Endothelial cell of umbilical vein (primary cell): Measurements from ENCODE around the gene CNOT1. TPM values are rescaled to one million over a fixed set of nuclear protein-coding genes. Genes with fewer than 3 reads are reported as not detected.

Source experiments
- BruUV-seq: library from RNA; stranded (reverse); fragments of 400-500 nt; replicated peaks from 2 replicates; lab custom pipeline; 2021; lab: Mats Ljungman, UMichigan
- CTCF ChIA-PET: fragments of 300-600, 350-600 bp; sonication (Branson Sonifier 250); formaldehyde crosslinking; loops from one replicate; lab custom pipeline; 2021; ENCODE audit warnings: antibody characterized with exemption, inconsistent platforms; lab: Charles Lee
- POLR2A ChIA-PET: fragments of 300-600, 350-600 bp; sonication (Branson Sonifier 250); formaldehyde crosslinking; loops from one replicate; lab custom pipeline; 2021; ENCODE audit warnings: antibody characterized with exemption, inconsistent platforms; lab: Charles Lee
- DNase-seq: peaks from one replicate; pipeline ENCODE4 v3.0.0-alpha.2; 2011; ENCODE audit warnings: low read depth, low spot score
- FAIRE-seq: peaks from 2 replicates; lab custom pipeline; 2011; peaks lifted over from hg19 to GRCh38; lab: Jason Lieb, UNC
- H2AFZ ChIP-seq: 2 replicates; pipeline ENCODE4 v1.6.0; 2012; ENCODE audit warnings: low read depth, low read length, control low read depth, inconsistent platforms
- H3K27ac ChIP-seq: 2 replicates; pipeline ENCODE4 v1.5.1; 2011; ENCODE audit warnings: low read depth, mild to moderate bottlenecking, control low read depth, low read length, moderate library complexity; ENCODE audit not compliant: insufficient read depth
- H3K27me3 ChIP-seq, 2 experiments: 2 replicates each; pipeline versions ENCODE4 v1.6.0 to v1.6.1; 2011; ENCODE audit warnings: low read length in 2 of 2, mixed read lengths in 1 of 2; ENCODE audit not compliant: control insufficient read depth in 2 of 2, insufficient read depth in 2 of 2
- H3K36me3 ChIP-seq, 2 experiments: 2 replicates in 1 of 2; 3 replicates in 1 of 2; pipeline ENCODE4 v1.5.1; 2011; ENCODE audit warnings: low read length in 2 of 2, mild to moderate bottlenecking in 1 of 2, moderate library complexity in 1 of 2; ENCODE audit not compliant: control insufficient read depth in 2 of 2, insufficient read depth in 2 of 2; ENCODE audit errors: extremely low read depth in 1 of 2
- H3K4me1 ChIP-seq: 3 replicates; pipeline ENCODE4 v1.5.1; 2011; ENCODE audit warnings: mild to moderate bottlenecking, low read length; ENCODE audit not compliant: control insufficient read depth, insufficient read depth; ENCODE audit errors: extremely low read depth
- H3K4me2 ChIP-seq: 2 replicates; pipeline ENCODE4 v1.6.1; 2011; ENCODE audit warnings: low read length, control low read depth, mixed read lengths; ENCODE audit not compliant: insufficient read depth
- H3K4me3 ChIP-seq, 3 experiments: fragments of 200-600 bp in 1 of 3; sonication (generic), shearing (Covaris generic) in 1 of 3; replicated peaks in 1 of 3; 2 replicates each; pipeline ENCODE4 v1.5.1; 2011 to 2016; ENCODE audit warnings: control low read depth in 3 of 3, low read length in 3 of 3, mild to moderate bottlenecking in 2 of 3, inconsistent platforms in 1 of 3, low read depth in 1 of 3, moderate library complexity in 1 of 3; ENCODE audit not compliant: insufficient read depth in 1 of 3
- H3K79me2 ChIP-seq: 2 replicates; pipeline ENCODE4 v1.6.0; 2012; ENCODE audit warnings: low read length, inconsistent platforms; ENCODE audit not compliant: control insufficient read depth, insufficient read depth
- H3K9ac ChIP-seq: replicated peaks from 2 replicates; pipeline ENCODE3; 2011; ENCODE audit warnings: low read length, control low read depth; ENCODE audit not compliant: insufficient read depth; ENCODE audit errors: extremely low read depth
- H3K9me1 ChIP-seq: replicated peaks from 3 replicates; pipeline ENCODE4 v1.6.0; 2011; ENCODE audit warnings: mild to moderate bottlenecking, low read length; ENCODE audit not compliant: control insufficient read depth, insufficient read depth; ENCODE audit errors: extremely low read depth
- H3K9me3 ChIP-seq: replicated peaks from 2 replicates; pipeline ENCODE4 v1.5.1; 2012; ENCODE audit warnings: low read length, inconsistent platforms; ENCODE audit not compliant: control insufficient read depth, insufficient read depth
- H4K20me1 ChIP-seq: replicated peaks from 2 replicates; pipeline ENCODE3; 2011; ENCODE audit warnings: mild to moderate bottlenecking, low read length; ENCODE audit not compliant: control insufficient read depth, insufficient read depth; ENCODE audit errors: extremely low read depth
- EZH2 ChIP-seq: IDR thresholded peaks from 2 replicates; pipeline ENCODE4 v1.6.1; 2012; ENCODE audit warnings: borderline replicate concordance, low read depth, mild to moderate bottlenecking, moderate library complexity, low read length, inconsistent platforms; ENCODE audit not compliant: severe bottlenecking
- FOS ChIP-seq: IDR thresholded peaks from 2 replicates; pipeline ENCODE4 v1.6.1; 2011; ENCODE audit warnings: mild to moderate bottlenecking, low read length, moderate library complexity, borderline replicate concordance; ENCODE audit not compliant: insufficient read depth
- GATA2 ChIP-seq: IDR thresholded peaks from 2 replicates; pipeline ENCODE4 v1.7.0; 2011; ENCODE audit warnings: low read depth, mild to moderate bottlenecking, moderate library complexity, mixed read lengths, low read length; ENCODE audit not compliant: insufficient read length, insufficient read depth
- JUN ChIP-seq: IDR thresholded peaks from 2 replicates; pipeline ENCODE4 v1.6.1; 2011; ENCODE audit warnings: borderline replicate concordance, low read depth; ENCODE audit not compliant: insufficient read length, insufficient read depth
- MYC ChIP-seq: IDR thresholded peaks from one replicate; pipeline ENCODE4 v1.6.1; 2011; ENCODE audit warnings: mild to moderate bottlenecking, low read depth, low read length
- POLR2A ChIP-seq: IDR thresholded peaks from 2 replicates; pipeline ENCODE4 v1.6.1; 2012; ENCODE audit warnings: low read depth, mild to moderate bottlenecking, control low read depth, low read length
- POLR2AphosphoS5 ChIP-seq: IDR thresholded peaks from 2 replicates; pipeline ENCODE4 v1.6.1; 2012; ENCODE audit warnings: low read depth, mild to moderate bottlenecking, control low read depth, low read length, moderate library complexity; ENCODE audit not compliant: insufficient read depth
- dilution Hi-C: fragments of 300-500 bp; cut with MboI; formaldehyde crosslinking; loops from one replicate; pipeline ENCODE4 v1.15.0; 2019; ENCODE audit warnings: low sequenced_read_pairs; ENCODE audit not compliant: extremely low pct_ligation_motif_present
- intact Hi-C: fragments of 100-400 bp; cut with micrococcal nuclease; formaldehyde crosslinking; loops from one replicate; pipeline ENCODE4 v1.10.0; 2022
- polyA plus RNA-seq, 4 experiments: library from polyadenylated mRNA; depleted of rRNA in 3 of 4; stranded (reverse) in 3 of 4; unstranded in 1 of 4; fragments of >200 nt; gene quantifications; 2 replicates each; pipeline versions ENCODE4 v1.2.1 to v1.2.3, GENCODE V29; 2011 to 2012; ENCODE audit warnings: missing spikeins in 1 of 4
- total RNA-seq: library from RNA; stranded (reverse); gene quantifications from 2 replicates; pipeline ENCODE4 v1.2.3, GENCODE V29; 2021
- TF ChIP-seq, protein P1 (sequence below): IDR thresholded peaks from 2 replicates; pipeline ENCODE4 v1.6.1; 2011; ENCODE audit not compliant: insufficient read depth, insufficient read length
- TF ChIP-seq, protein P2 (sequence below), 2 donors: IDR thresholded peaks; 1 replicate in 1 of 2; 2 replicates in 1 of 2; pipeline ENCODE4 v1.5.1; 2011; ENCODE audit warnings: low read length in 2 of 2, mild to moderate bottlenecking in 2 of 2, moderate library complexity in 2 of 2, control low read depth in 1 of 2, inconsistent platforms in 1 of 2, low read depth in 1 of 2; ENCODE audit not compliant: insufficient read depth in 1 of 2; ENCODE audit errors: extremely low read depth in 1 of 2

CNOT1 gene
- total and polyA plus RNA-seq, 2 donors (not counting 3 experiments of a cell fraction or from before 2014, with no cell fraction given): 142 to 151 TPM

DNA sequence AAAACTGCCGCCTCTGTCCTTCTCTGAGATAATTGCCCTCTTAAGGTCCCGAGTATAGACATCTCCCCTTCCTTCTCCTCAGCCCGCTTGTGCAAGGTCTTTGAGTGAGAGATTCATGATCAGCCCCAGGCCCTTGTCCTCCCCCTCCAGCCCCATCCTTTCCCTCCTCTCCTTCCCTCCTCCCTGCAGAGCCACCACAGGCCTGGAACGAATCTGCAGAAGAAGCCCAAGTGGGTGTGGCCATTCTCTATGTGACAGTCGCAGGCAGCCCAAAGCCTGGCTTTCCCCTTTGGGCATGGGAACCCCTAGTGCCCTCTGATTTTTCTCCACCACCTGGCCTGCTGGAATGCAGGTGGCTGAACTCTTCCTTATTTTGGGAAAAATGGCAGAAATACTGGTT is 136.9 kb downstream of the CNOT1 start:
- CTCF ChIA-PET: interaction anchor here (4.4 kb wide), 1 partner anchor 156 kb away, joined by 25 read pairs; no protein-coding TSS in a partner anchor
- DNase-seq (no peak), FAIRE-seq (no peak)
- Histone ChIP-seq H3K4me2 (no peak overlapping the region), H3K4me1 (no peaks in the 10 kb centered on the region), H4K20me1 (no peaks in the 10 kb centered on the region), H3K36me3 (peaks cover 0 to 3% of the 10 kb centered on the region in 2 experiments), H3K9ac (no peak overlapping the region), H3K4me3 (no peak overlapping the region), H3K9me1 (no peaks in the 10 kb centered on the region), H3K9me3 (no peaks in the 10 kb centered on the region), H3K27ac (no peak overlapping the region), H3K79me2 (no peaks in the 10 kb centered on the region), H3K27me3 (no peaks in the 10 kb centered on the region), H2AFZ (no peak overlapping the region)
- TF ChIP-seq JUN: no peak
- no peak for TF ChIP-seq POLR2AphosphoS5
- TF ChIP-seq MYC: no peak
- TF ChIP-seq, protein P1, sequence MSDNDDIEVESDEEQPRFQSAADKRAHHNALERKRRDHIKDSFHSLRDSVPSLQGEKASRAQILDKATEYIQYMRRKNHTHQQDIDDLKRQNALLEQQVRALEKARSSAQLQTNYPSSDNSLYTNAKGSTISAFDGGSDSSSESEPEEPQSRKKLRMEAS: no peak
- TF ChIP-seq FOS: no peak
- no peak for TF ChIP-seq POLR2A
- TF ChIP-seq GATA2: no peak
- TF ChIP-seq EZH2: no peak
- TF ChIP-seq, protein P2, sequence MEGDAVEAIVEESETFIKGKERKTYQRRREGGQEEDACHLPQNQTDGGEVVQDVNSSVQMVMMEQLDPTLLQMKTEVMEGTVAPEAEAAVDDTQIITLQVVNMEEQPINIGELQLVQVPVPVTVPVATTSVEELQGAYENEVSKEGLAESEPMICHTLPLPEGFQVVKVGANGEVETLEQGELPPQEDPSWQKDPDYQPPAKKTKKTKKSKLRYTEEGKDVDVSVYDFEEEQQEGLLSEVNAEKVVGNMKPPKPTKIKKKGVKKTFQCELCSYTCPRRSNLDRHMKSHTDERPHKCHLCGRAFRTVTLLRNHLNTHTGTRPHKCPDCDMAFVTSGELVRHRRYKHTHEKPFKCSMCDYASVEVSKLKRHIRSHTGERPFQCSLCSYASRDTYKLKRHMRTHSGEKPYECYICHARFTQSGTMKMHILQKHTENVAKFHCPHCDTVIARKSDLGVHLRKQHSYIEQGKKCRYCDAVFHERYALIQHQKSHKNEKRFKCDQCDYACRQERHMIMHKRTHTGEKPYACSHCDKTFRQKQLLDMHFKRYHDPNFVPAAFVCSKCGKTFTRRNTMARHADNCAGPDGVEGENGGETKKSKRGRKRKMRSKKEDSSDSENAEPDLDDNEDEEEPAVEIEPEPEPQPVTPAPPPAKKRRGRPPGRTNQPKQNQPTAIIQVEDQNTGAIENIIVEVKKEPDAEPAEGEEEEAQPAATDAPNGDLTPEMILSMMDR (IDR thresholded peaks at IDR 0.05; ENCODE audit: extremely low read depth in 1 of 2, insufficient read depth in 1 of 2, low read depth in 1 of 2, low read length in 2 of 2): no peak
- no TSS peak for BruUV-seq
- dilution Hi-C loops: no loop called here
- intact Hi-C loops: no loop called here
- POLR2A ChIA-PET: no interaction called here
